ENCODE results near the gene SWT1. TPM values are rescaled to one million over a fixed set of nuclear protein-coding genes. Genes with fewer than 3 reads are reported as not detected.

Gene SWT1
- total RNA-seq, 1 donor = 6.9 TPM

GRCh38 chr1:185152187-185152767 lies 4.7 kb upstream of the SWT1 start:
- Histone ChIP-seq H3K27ac (ENCODE audit: low read depth, low read length) (no peak overlapping the region), H2AFZ (ENCODE audit: low read length) (no peak overlapping the region), H3K4me1 (ENCODE audit: insufficient read depth, low read length) (peaks cover 11% of the 10 kb centered on the region), H3K27me3 (ENCODE audit: insufficient read depth, low read length) (no peaks in the 10 kb centered on the region), H3K79me2 (ENCODE audit: insufficient read depth, low read length) (peaks cover 17% of the 10 kb centered on the region), H3K4me2 (ENCODE audit: insufficient read depth, low read length) (no peak overlapping the region), H3K4me3 (ENCODE audit: insufficient read depth, low read length) (no peak overlapping the region), H3K9me3 (ENCODE audit: low read depth, low read length) (no peaks in the 10 kb centered on the region), H4K20me1 (ENCODE audit: insufficient read depth, low read length) (no peaks in the 10 kb centered on the region), H3K36me3 (ENCODE audit: insufficient read depth, low read length) (peaks cover 26% of the 10 kb centered on the region)
- no peak for TF ChIP-seq CTCF (IDR thresholded peaks at IDR 0.05; ENCODE audit: extremely low read depth, low read depth, low read length)
- DNase-seq (ENCODE audit: insufficient read length, low spot score, missing footprints) = no peak

DNA sequence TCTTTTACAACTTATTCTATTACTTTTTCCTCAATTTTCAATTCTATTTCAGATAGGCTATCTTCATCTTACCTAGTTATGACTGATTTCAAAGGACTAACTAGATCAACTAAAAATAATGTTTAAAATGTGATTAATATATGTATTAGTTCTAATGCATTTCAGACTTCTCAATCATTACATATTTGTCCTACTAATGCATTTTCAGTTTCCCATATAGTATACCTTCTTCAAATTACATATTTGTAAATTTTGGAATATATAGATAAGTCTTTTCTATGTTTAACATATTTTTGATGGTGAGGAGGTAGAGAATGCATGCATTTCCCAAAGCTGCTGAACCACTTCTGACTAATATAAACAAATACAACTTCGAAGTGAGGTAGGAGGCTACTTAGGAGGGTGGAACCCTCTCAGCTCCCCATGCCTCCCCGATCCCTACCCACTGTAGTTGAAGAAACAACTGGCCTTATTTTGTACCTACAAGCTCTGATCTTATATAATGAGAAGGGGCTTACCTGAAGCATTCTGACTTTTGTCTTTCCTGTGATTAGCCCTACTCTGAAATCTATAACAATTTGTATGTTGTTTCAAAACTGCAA lies 2.0 kb upstream of the SWT1 start:
- no peak overlapping the region for H2AFZ ChIP-seq (ENCODE audit: low read length)
- peaks cover 30% of the 10 kb centered on the region for H3K79me2 ChIP-seq (ENCODE audit: insufficient read depth, low read length)

DNA sequence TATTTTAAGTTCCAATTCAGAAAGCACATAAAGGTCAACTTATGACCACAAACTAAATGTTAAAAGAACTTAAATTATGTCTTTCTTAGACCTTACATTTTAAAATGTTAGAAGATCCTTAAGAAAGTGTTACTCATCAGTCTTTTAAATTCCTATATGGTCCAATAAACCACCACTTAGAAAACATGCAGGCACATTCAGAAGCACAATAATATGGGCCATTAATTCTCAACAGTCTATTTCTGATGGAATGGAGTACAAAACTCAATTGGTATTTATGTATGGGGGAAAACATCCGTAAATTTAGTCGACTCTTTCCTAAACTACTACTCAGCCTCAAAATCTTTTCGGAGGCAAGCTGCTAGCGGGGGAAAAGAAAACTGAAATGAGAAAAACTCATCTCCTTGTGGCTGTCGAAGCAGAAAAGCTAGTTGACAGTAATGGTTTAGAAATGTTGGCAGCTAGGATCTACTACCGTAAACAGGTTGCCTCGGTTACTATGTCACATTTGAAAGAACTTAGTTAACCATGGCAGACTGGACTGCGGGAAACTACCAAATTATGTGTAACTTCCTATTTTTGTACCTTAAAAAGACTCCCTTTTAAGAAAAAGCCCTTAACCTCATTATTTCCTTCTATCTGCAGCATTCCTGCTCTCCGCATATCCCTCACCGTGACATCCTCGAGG lies 1.2 kb upstream of the SWT1 start:
- Histone ChIP-seq H3K27ac (ENCODE audit: low read depth, low read length) (peak overlapping the region; percentile 95), H4K20me1 (ENCODE audit: insufficient read depth, low read length) (no peaks in the 10 kb centered on the region), H3K4me1 (ENCODE audit: insufficient read depth, low read length) (peaks cover 16% of the 10 kb centered on the region), H3K27me3 (ENCODE audit: insufficient read depth, low read length) (no peaks in the 10 kb centered on the region), H3K9me3 (ENCODE audit: low read depth, low read length) (no peaks in the 10 kb centered on the region), H3K4me3 (ENCODE audit: insufficient read depth, low read length) (peak overlapping the region; percentile 91), H3K36me3 (ENCODE audit: insufficient read depth, low read length) (peaks cover 2% of the 10 kb centered on the region), H2AFZ (ENCODE audit: low read length) (peak overlapping the region; percentile 94), H3K79me2 (ENCODE audit: insufficient read depth, low read length) (peaks cover 30% of the 10 kb centered on the region), H3K4me2 (ENCODE audit: insufficient read depth, low read length) (peak overlapping the region; percentile 93)
- no peak for TF ChIP-seq CTCF (IDR thresholded peaks at IDR 0.05; ENCODE audit: extremely low read depth, low read depth, low read length)
- peak; percentile 69 for DNase-seq (ENCODE audit: insufficient read length, low spot score, missing footprints)

More for the DNA sequence above, 2.0 kb upstream of the SWT1 start:
- H3K9me3 ChIP-seq (ENCODE audit: low read depth, low read length) = no peaks in the 10 kb centered on the region
- H3K27me3 ChIP-seq (ENCODE audit: insufficient read depth, low read length) = no peaks in the 10 kb centered on the region
- peaks cover 8% of the 10 kb centered on the region for H3K36me3 ChIP-seq (ENCODE audit: insufficient read depth, low read length)
- H4K20me1 ChIP-seq (ENCODE audit: insufficient read depth, low read length) = no peaks in the 10 kb centered on the region
- peak; percentile 5 for DNase-seq (ENCODE audit: insufficient read length, low spot score, missing footprints)
- no peak for TF ChIP-seq CTCF (IDR thresholded peaks at IDR 0.05; ENCODE audit: extremely low read depth, low read depth, low read length)
- peak overlapping the region; percentile 93 for H3K4me2 ChIP-seq (ENCODE audit: insufficient read depth, low read length)
- H3K27ac ChIP-seq (ENCODE audit: low read depth, low read length) = peak overlapping the region; percentile 95
- H3K4me3 ChIP-seq (ENCODE audit: insufficient read depth, low read length) = peak overlapping the region; percentile 91
- H3K4me1 ChIP-seq (ENCODE audit: insufficient read depth, low read length) = peaks cover 16% of the 10 kb centered on the region

GRCh38 chr1:185156288-185156853 lies 596 bp upstream of the SWT1 start:
- no peaks in the 10 kb centered on the region for H4K20me1 ChIP-seq (ENCODE audit: insufficient read depth, low read length)
- peak overlapping the region; percentile 94 for H2AFZ ChIP-seq (ENCODE audit: low read length)
- H3K36me3 ChIP-seq (ENCODE audit: insufficient read depth, low read length) = no peaks in the 10 kb centered on the region
- no peaks in the 10 kb centered on the region for H3K9me3 ChIP-seq (ENCODE audit: low read depth, low read length)
- H3K4me2 ChIP-seq (ENCODE audit: insufficient read depth, low read length) = peak overlapping the region; percentile 93
- H3K79me2 ChIP-seq (ENCODE audit: insufficient read depth, low read length) = peaks cover 30% of the 10 kb centered on the region
- peaks cover 16% of the 10 kb centered on the region for H3K4me1 ChIP-seq (ENCODE audit: insufficient read depth, low read length)
- peak; percentile 73 for DNase-seq (ENCODE audit: insufficient read length, low spot score, missing footprints)
- peak overlapping the region; percentile 95 for H3K27ac ChIP-seq (ENCODE audit: low read depth, low read length)
- no peaks in the 10 kb centered on the region for H3K27me3 ChIP-seq (ENCODE audit: insufficient read depth, low read length)
- TF ChIP-seq CTCF (IDR thresholded peaks at IDR 0.05; ENCODE audit: extremely low read depth, low read depth, low read length) = no peak
- peak overlapping the region; percentile 91 for H3K4me3 ChIP-seq (ENCODE audit: insufficient read depth, low read length)
